ENCODE data around the gene COL5A2. TPM values are rescaled to one million over a fixed set of nuclear protein-coding genes. Genes with fewer than 3 reads are reported as not detected.

Gene COL5A2
- total and polyA plus RNA-seq, 4 donors: 3.2 to 83.5 (median 9.1) TPM

DNA sequence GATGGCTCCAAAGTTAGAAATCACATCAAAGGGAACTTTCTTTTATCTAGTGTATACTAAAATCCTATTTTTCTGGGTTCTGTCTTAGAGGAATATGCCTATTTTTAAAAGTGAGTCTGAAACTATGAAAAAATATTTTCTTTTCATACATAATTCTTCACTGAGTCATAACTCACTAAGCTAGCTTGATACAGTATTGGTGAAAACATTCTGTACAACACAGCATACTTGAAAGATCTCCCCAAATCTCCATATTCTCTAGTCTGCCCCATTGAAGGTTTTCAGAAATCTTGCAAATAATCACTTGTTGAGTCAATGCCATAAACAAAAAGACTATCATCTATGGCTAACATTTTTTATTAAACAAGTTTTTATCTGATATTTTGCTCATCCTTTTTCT, 160.9 kb downstream of the COL5A2 start (continued):
- TF ChIP-seq, protein P1, sequence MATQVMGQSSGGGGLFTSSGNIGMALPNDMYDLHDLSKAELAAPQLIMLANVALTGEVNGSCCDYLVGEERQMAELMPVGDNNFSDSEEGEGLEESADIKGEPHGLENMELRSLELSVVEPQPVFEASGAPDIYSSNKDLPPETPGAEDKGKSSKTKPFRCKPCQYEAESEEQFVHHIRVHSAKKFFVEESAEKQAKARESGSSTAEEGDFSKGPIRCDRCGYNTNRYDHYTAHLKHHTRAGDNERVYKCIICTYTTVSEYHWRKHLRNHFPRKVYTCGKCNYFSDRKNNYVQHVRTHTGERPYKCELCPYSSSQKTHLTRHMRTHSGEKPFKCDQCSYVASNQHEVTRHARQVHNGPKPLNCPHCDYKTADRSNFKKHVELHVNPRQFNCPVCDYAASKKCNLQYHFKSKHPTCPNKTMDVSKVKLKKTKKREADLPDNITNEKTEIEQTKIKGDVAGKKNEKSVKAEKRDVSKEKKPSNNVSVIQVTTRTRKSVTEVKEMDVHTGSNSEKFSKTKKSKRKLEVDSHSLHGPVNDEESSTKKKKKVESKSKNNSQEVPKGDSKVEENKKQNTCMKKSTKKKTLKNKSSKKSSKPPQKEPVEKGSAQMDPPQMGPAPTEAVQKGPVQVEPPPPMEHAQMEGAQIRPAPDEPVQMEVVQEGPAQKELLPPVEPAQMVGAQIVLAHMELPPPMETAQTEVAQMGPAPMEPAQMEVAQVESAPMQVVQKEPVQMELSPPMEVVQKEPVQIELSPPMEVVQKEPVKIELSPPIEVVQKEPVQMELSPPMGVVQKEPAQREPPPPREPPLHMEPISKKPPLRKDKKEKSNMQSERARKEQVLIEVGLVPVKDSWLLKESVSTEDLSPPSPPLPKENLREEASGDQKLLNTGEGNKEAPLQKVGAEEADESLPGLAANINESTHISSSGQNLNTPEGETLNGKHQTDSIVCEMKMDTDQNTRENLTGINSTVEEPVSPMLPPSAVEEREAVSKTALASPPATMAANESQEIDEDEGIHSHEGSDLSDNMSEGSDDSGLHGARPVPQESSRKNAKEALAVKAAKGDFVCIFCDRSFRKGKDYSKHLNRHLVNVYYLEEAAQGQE (IDR thresholded peaks at IDR 0.05): no peak

GRCh38 chr2:189016311-189016861, 163.2 kb downstream of the COL5A2 start:
- no peak for TF ChIP-seq GABPA (IDR thresholded peaks at IDR 0.05 in 1 of 2, conservative IDR thresholded peaks at IDR 0.05 in 1 of 2)
- no peak for TF ChIP-seq HNF4G (IDR thresholded peaks at IDR 0.05)
- TF ChIP-seq, protein P2, sequence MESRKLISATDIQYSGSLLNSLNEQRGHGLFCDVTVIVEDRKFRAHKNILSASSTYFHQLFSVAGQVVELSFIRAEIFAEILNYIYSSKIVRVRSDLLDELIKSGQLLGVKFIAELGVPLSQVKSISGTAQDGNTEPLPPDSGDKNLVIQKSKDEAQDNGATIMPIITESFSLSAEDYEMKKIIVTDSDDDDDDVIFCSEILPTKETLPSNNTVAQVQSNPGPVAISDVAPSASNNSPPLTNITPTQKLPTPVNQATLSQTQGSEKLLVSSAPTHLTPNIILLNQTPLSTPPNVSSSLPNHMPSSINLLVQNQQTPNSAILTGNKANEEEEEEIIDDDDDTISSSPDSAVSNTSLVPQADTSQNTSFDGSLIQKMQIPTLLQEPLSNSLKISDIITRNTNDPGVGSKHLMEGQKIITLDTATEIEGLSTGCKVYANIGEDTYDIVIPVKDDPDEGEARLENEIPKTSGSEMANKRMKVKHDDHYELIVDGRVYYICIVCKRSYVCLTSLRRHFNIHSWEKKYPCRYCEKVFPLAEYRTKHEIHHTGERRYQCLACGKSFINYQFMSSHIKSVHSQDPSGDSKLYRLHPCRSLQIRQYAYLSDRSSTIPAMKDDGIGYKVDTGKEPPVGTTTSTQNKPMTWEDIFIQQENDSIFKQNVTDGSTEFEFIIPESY (IDR thresholded peaks at IDR 0.05): no peak
- no peak for TF ChIP-seq FOXA2 (IDR thresholded peaks at IDR 0.05)
- TF ChIP-seq, protein P3, sequence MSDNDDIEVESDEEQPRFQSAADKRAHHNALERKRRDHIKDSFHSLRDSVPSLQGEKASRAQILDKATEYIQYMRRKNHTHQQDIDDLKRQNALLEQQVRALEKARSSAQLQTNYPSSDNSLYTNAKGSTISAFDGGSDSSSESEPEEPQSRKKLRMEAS (IDR thresholded peaks at IDR 0.05): no peak
- Histone ChIP-seq H3K4me3 (ENCODE audit: low read depth in 1 of 3, low read length in 3 of 3) (no peak overlapping the region), H3K9me3 (ENCODE audit: control insufficient read depth in 4 of 4, low read length in 3 of 4) (no peaks in the 10 kb centered on the region), H3K9ac (ENCODE audit: low read depth in 1 of 2, low read length in 2 of 2) (no peak overlapping the region), H3K4me1 (ENCODE audit: control insufficient read depth in 4 of 4, insufficient read depth in 4 of 4, low read length in 3 of 4) (no peaks in the 10 kb centered on the region), H3K36me3 (ENCODE audit: control insufficient read depth in 4 of 4, insufficient read depth in 3 of 4, low read depth in 1 of 4, low read length in 3 of 4) (no peaks in the 10 kb centered on the region), H3K27me3 (ENCODE audit: control insufficient read depth in 4 of 4, insufficient read depth in 4 of 4, low read length in 3 of 4) (no peaks in the 10 kb centered on the region), H3K27ac (ENCODE audit: low read depth in 1 of 2, low read length in 2 of 2) (no peak overlapping the region)
- no peak for DNase-seq (ENCODE audit: low spot score)

- Histone ChIP-seq H3K36me3 (ENCODE audit: control insufficient read depth in 4 of 4, insufficient read depth in 3 of 4, low read depth in 1 of 4, low read length in 3 of 4) (no peaks in the 10 kb centered on the region), H3K4me1 (ENCODE audit: control insufficient read depth in 4 of 4, insufficient read depth in 4 of 4, low read length in 3 of 4) (no peaks in the 10 kb centered on the region), H3K27me3 (ENCODE audit: control insufficient read depth in 4 of 4, insufficient read depth in 4 of 4, low read length in 3 of 4) (no peaks in the 10 kb centered on the region), H3K27ac (ENCODE audit: low read depth in 1 of 2, low read length in 2 of 2) (no peak overlapping the region), H3K4me3 (ENCODE audit: low read depth in 1 of 3, low read length in 3 of 3) (no peak overlapping the region), H3K9ac (ENCODE audit: low read depth in 1 of 2, low read length in 2 of 2) (no peak overlapping the region), H3K9me3 (ENCODE audit: control insufficient read depth in 4 of 4, low read length in 3 of 4) (no peaks in the 10 kb centered on the region)
- WGBS: 55% methylated on average over 1 of the region's 1 CpG
- TF ChIP-seq, protein P1 (IDR thresholded peaks at IDR 0.05): no peak
- TF ChIP-seq, protein P3 (IDR thresholded peaks at IDR 0.05): no peak
- TF ChIP-seq, protein P2 (IDR thresholded peaks at IDR 0.05): no peak
- TF ChIP-seq CTCF (IDR thresholded peaks at IDR 0.05; ENCODE audit: low read depth, low read length, missing input control) (no peak), GABPA (IDR thresholded peaks at IDR 0.05 in 1 of 2, conservative IDR thresholded peaks at IDR 0.05 in 1 of 2) (no peak), YY1 (IDR thresholded peaks at IDR 0.05) (no peak)
- no peak for DNase-seq (ENCODE audit: low spot score)
Observed at GRCh38 chr2:189015359-189015758, 164.2 kb downstream of the COL5A2 start.
